ENCODE data around the gene ERN1. TPM values are rescaled to one million over a fixed set of nuclear protein-coding genes. Genes with fewer than 3 reads are reported as not detected.
A peak's percentile ranks its signal among the peaks of the same experiment; 100 is the strongest.
"Not testable (repeated sequence)": the region's sequence is repeated elsewhere in the genome, so short reads cannot be mapped to it uniquely, and the experiment has no call there.

The ERN1 gene
- polyA plus RNA-seq, 12 donors: 4.1 to 7.2 (median 5.0) TPM; not detected in 1

DNA sequence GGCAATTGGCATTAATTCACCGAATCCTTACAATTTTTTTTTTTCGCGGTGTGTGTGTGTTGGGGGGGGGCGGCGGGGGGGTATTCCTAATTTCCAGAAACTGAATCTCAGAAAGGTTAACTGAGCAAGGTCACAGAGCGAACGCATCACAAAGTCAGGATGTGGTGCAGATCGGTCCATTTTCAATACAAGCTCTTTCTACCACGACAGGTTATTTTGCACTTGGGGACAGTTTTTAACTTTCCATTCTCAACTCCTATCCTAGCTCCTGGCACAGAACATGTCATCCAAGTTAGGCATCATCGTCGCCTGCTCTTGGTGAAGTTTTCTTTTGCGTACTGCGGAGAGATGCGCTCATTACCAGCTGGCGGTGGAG, 15.4 kb upstream of the ERN1 start:
- no peak for DNase-seq

- no peak for DNase-seq
These were observed 9.6 kb upstream of the ERN1 start for GRCh38 chr17:64139542-64139941.

- no peak for DNase-seq
These were observed 8.5 kb upstream of the ERN1 start for GRCh38 chr17:64138441-64138840.

DNA sequence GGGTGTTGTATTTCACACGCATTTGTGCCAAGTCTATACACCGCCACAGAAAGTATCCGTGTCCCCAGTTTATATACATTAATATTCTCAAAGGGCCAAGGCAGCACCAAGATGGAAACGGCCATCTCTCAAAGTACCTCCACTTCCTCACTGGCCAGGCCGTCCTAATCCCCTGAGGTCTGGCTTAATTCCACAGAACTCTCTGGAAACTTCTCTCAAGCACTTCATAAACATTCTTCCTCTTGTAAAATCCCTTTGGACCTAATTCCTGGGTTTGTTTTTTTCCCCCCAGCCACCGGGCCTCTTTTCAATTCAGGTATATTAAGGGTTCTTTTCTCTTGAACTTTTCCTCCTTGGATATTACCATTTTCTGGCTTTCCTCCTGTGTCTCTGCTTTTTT, 5.1 kb upstream of the ERN1 start:
- DNase-seq: no peak

DNA sequence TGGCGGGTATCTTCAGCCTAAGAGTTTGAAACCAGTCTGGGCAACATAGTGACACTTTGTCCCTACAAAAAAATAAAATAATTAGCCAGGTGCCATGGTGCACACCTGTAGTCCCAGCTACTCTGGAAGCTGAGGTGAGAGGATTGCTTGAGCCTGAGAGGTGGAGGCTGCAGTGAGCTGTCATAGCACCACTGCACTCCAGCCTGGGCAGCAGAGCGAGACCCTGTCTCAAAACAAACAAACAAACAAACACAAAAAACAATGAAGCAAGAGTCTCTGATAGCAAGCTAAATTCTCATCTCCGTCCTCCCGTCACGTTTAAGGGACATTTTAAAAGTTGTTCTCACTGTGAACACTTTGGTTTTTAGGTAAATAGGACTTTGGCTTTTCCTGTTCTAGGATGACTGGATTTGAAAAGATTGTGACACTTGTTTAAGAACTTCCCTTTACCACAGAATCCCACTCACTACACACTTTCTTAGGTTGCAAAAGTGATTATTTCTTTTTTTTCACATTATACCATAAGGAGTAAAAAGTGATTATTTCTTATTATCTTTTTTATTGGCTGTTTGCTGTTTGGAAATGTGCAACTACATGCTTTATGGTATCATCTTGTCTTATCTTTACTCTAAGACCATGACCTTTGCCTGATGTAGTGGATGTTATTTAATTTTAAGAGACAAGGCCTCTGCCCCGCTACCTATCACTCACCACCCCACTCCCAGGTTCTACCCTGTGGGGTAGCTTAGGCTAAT, 4.4 kb upstream of the ERN1 start:
- DNase-seq: no peak

DNA sequence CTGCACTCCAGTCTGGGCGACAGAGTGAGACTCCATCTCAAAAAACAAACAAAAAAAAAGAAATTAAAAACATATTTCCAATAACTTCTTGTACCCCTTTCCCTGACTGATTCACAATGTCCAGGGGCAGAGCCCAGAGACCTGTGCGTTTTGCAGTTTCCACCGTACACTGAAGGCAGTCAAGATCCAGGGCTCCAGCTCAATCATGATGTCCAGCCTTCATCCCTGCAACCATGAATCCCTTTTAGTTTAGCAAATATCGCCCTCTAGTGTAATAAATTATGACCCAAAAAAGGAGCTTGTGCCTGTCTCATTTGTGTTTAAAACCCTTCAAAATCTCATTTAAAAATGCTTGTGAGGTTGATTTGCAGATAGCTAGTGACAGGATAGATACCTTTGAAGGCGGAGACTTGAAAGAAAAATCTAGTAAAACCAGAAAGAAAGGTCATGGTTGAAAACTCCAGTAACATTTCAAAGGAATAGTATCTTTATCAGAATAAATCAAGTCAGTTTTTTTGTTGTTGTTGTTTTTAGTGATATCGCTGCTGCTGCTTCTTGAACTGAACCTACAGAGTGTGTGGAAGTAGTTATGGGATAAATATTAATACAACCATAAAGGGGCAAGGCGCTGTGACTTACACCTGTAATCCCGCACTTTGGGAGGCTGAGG, 3.7 kb upstream of the ERN1 start:
- DNase-seq: peak; percentile 68

DNA sequence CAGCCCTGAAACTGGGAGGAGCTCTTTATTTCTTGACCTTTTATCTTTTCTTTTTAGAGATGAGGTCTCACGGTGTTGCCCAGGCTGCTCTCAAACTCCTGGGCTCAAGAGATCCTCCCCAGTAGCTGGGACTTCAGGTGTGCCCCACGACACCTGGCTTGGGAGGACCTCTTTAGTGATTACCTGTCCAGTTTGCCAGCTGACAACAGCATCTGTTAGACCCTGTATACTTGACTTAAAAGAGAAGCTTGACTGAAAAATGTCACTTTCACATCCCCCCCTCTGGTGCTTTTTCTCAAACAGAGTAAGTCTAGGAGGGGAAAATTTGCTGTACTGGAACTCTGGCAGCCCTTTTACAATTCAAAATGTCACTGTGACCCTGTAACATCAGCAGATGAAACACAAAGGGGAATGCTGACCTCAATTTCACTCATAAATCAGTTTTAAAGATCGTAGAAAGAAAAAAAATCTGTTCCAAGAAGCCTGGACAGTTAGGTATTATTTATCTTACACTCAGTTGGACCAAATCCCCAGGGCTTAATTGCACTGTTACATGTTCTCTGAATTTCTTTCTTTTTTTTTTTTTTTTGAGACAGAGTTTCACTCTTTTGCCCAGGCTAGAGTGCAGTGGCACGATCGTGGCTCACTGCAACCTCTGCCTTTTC, 1.8 kb upstream of the ERN1 start:
- no peak for DNase-seq

DNA sequence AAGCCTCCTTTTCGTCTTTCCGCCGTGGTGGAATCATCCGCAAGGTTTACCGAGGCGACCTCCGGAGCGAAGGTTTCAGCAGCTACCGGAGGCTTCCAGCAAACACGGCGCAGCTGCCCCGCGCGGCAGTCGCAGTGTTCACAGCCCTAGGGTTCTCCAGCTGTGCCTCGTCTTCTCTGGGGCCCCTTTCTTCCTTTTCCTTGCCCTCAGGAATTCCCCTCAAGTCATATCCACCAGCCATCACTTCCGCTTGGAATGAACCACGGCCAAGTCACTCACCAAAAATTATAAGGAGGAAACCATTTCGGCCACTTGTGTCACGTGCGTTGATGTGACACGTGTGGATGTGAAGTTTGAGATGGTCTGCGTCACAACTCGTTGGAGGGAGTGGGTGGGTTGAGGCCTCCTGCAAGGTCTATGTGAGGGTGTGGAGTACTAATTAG, 636 bp upstream of the ERN1 start:
- DNase-seq: peak; percentile 39

DNA sequence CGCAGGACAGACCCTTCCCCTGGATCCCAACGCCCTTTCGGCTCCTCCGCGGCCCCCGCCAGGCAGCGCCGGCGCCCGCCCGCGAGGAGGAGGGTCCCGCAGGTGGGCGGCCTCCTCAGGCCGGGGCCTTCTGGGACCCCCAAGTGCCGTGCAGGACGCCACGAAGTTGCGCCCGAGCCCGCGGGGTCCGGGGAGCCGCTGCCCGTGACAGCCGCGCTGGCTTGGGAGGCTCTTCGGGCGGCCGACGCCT, 504 bp downstream of the ERN1 start:
- no peak for DNase-seq

DNA sequence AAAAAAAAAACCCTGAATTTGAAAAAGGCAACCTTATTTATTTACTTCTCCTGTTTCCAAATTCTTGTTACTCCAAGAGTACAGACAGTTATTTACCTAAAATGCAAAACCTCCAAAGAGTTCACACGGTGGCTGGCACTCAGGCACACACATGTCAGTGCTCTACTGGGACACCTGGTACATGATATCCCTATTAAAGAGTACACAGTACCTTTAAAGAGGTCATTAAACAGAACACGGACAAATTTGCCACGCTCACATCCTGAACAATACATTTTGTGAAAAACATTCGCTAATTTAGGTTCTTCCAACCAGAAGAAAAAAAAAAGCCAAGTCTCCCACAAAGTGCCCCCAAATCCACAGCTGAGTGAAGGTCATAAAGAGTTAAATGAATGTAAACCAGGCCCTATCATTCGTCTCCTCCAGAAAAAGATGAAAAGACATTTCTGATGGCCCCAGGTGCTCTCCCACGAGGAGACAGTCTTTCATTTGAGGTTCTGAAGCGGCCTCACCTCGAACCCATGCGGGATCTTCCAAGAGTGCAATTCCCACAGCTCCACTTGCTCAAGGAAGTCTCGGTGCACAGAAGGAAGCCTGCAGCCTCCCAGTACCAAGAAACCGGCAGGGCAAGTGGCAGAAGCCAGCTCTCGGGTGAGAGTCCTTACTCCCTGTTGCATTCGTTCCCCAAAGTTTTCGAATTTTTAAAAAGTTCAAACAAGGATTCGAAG, 993 bp downstream of the ERN1 start:
- peak; percentile 24 for DNase-seq

GRCh38 chr17:64126918-64127317, 3.0 kb downstream of the ERN1 start:
- no peak for DNase-seq

- no peak for DNase-seq
These were observed 4.0 kb downstream of the ERN1 start for GRCh38 chr17:64125937-64126336.

DNA sequence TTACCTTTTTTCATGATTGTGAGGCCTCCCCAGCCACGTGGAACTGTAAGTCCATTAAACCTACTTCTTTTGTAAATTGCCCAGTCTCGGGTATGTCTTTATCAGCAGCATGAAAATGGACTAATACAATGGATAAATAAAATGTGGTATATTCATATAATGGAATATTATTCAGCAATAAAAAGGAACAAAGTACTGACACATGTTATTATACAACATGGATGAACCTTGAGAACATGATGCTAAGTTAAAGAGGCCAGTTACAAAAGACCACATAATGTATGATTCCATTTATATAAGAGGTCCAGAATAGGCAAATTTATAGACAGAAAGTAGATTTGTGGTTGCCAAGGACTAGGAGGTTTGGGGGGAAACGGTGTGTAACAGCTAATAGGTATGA, 5.3 kb downstream of the ERN1 start:
- no peak for DNase-seq

GRCh38 chr17:64123114-64123513, 6.8 kb downstream of the ERN1 start:
- no peak for DNase-seq

DNA sequence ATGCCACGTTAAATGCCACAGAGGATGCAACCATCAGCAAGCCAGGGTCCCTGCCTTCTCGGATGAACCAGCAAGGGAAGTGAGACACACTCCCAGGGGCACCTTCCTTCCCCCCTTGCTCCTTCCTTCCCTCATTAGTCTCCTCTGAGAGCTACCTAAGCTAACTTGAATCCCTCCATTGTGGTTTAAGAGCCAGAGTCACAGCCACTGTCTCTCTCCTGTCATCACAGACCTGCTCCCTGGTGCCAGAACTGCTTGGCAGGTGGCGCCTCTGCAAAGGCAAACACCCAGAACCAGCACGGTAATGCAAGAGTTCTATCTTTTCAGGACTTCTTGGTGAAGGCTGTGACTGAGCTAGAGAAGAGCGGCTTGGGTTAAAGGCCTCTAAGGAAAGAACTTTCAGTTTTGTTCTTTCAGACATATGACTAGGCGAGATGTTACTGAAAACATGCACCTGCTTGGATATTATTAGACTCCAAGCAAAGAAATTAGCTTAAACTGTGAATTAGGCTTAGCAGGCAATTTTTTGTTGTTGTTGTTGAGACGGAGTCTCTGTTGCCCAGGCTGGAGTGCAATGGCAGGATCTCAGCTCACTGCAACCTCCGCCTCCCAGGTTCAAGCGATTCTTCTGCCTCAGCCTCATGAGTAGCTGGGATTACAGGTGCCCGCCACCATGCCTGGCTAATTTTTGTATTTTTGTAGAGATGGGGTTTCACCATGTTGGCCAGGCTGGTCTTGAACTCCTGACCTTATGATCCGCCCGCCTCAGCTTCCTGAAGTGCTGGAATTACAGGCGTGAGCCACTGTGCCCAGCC, 8.8 kb downstream of the ERN1 start:
- DNase-seq: not testable (repeated sequence)

DNA sequence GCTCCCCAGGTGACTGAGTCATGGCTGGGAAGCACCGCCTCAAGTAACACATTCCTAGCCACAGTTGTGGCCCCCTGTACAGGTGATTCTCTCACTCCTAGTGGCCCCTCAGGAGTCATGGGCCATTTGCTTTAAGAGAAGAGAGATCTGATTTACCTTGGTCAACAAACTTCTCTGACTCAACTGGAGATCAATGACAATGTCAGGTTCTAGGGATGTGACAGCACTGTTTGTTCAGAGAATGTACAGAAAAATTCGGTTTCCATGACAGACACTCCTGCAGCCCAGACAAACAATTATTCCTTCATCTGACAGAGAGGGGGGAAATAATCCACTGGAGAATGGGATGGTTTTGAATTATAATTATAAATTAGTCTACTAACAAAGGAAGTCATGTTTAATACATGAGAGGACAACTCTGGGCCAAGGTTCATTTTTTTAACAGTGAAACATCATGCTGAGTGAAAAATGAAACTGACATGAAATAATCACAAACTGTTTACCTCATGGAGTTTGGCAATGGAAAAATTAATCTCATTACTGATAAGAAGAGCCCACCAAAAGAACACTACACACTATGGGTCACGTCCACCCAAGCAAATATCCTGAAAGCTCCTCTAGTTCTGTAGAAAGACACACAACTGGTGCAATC, 9.7 kb downstream of the ERN1 start:
- no peak for DNase-seq

GRCh38 chr17:64117981-64118979, 11.7 kb downstream of the ERN1 start:
- peak; percentile 42 for DNase-seq

- no peak for DNase-seq
These were observed 14.0 kb downstream of the ERN1 start for GRCh38 chr17:64115822-64116534.

GRCh38 chr17:64115043-64115698, 14.8 kb downstream of the ERN1 start:
- no peak for DNase-seq

Measured in muscle of arm (tissue), 12 donors.